ENCODE results near the gene FNDC1.

GRCh38 chr6:159234102-159234553, 64.9 kb downstream of the FNDC1 start:
- no peak for TF ChIP-seq CTCF (conservative IDR thresholded peaks at IDR 0.05; ENCODE audit: low read depth, low read length)
- TF ChIP-seq EZH2phosphoT487 (IDR thresholded peaks at IDR 0.05; ENCODE audit: borderline replicate concordance, low read length), result no peak
- no peak for TF ChIP-seq EZH2 (IDR thresholded peaks at IDR 0.05; ENCODE audit: low read length, unreplicated experiment)
